ENCODE measurements around the gene TMPRSS6.

GRCh38 chr22:37063431-37064420 lies 45.8 kb downstream of the TMPRSS6 start:
- TF ChIP-seq CTCF (IDR thresholded peaks at IDR 0.05) (no peak), POLR2A (IDR thresholded peaks at IDR 0.05) (no peak)
